HCT116 (cell line): Measurements from ENCODE around the gene RNF11. TPM values are rescaled to one million over a fixed set of nuclear protein-coding genes. Genes with fewer than 3 reads are reported as not detected.

ENCODE experiments used
- ATAC-seq: fragments of 200-7000 bp; cut with Tn5 transposase; 2 replicates; pipeline ENCODE4 v1.9.1; 2020; ENCODE audit warnings: mild to moderate bottlenecking, moderate library complexity
- BruUV-seq: library from RNA; stranded (reverse); fragments of 400-500 nt; replicated peaks from 2 replicates; lab custom pipeline; 2021; lab: Mats Ljungman, UMichigan
- CTCF ChIA-PET: fragments of 300-600 bp; sonication (Branson Sonifier 250); formaldehyde crosslinking; loops from one replicate; lab custom pipeline; 2021; ENCODE audit warnings: antibody characterized with exemption; lab: Charles Lee
- POLR2A ChIA-PET: fragments of 300-600, 350-600 bp; sonication (Branson Sonifier 250); formaldehyde crosslinking; loops from one replicate; lab custom pipeline; 2021; ENCODE audit warnings: antibody characterized with exemption; lab: Charles Lee
- RAD21 ChIA-PET, 2 experiments: fragments of 300-600 bp; sonication (Branson Sonifier 250); formaldehyde crosslinking; loops; one replicate each; lab custom pipeline; 2023; ENCODE audit warnings: low total read pairs in 2 of 2; ENCODE audit not compliant: uncharacterized antibody in 2 of 2, unreplicated experiment in 2 of 2, low non-redundant PET in 1 of 2; lab: Charles Lee
- DNase-seq: peaks from one replicate; pipeline ENCODE4 v3.0.0-alpha.2; 2010; ENCODE audit warnings: low read depth, low spot score
- H2AFZ ChIP-seq: fragments of 200-600 bp; shearing (Covaris generic), sonication (generic); 2 replicates; pipeline ENCODE4 v1.6.1; 2017; ENCODE audit warnings: low read depth, mixed run types, mixed read lengths, antibody characterized with exemption, low read length; ENCODE audit not compliant: poor library complexity, severe bottlenecking
- H3K27ac ChIP-seq: 2 replicates; pipeline ENCODE4 v1.5.1; 2012; ENCODE audit warnings: low read depth, low read length
- H3K27me3 ChIP-seq: fragments of 200-600 bp; sonication (generic); 2 replicates; pipeline ENCODE4 v1.6.1; 2016; ENCODE audit warnings: mixed run types, low read length, mixed read lengths; ENCODE audit not compliant: insufficient read depth
- H3K36me3 ChIP-seq, 2 experiments: fragments of 200-500 bp in 1 of 2; fragments of 200-600 bp in 1 of 2; sonication (Bioruptor generic) in 1 of 2; sonication (generic) in 1 of 2; 2 replicates each; pipeline versions ENCODE4 v1.5.1 to v1.6.1; 2014 to 2016; ENCODE audit warnings: low read length in 2 of 2, inconsistent platforms in 1 of 2, mixed read lengths in 1 of 2, mixed run types in 1 of 2; ENCODE audit not compliant: insufficient read depth in 2 of 2, control insufficient read depth in 1 of 2
- H3K4me1 ChIP-seq, 2 experiments: fragments of 200-600 bp in 1 of 2; sonication (generic) in 1 of 2; 2 replicates each; pipeline versions ENCODE4 v1.5.1 to v1.6.1; 2012 to 2017; ENCODE audit warnings: low read length in 2 of 2, inconsistent platforms in 1 of 2, mild to moderate bottlenecking in 1 of 2, mixed read lengths in 1 of 2, mixed run types in 1 of 2, moderate library complexity in 1 of 2; ENCODE audit not compliant: insufficient read depth in 2 of 2, control insufficient read depth in 1 of 2
- H3K4me2 ChIP-seq: fragments of 200-600 bp; sonication (generic); 2 replicates; pipeline ENCODE4 v1.6.1; 2017; ENCODE audit warnings: mixed run types, low read length, mixed read lengths
- H3K4me3 ChIP-seq, 2 experiments: fragments of 200-600 bp in 1 of 2; sonication (generic) in 1 of 2; replicated peaks in 1 of 2; 2 replicates each; pipeline ENCODE4 v1.5.1; 2011 to 2016; ENCODE audit warnings: low read length in 2 of 2, control low read depth in 1 of 2, low read depth in 1 of 2, mild to moderate bottlenecking in 1 of 2, mixed read lengths in 1 of 2, mixed run types in 1 of 2
- H3K79me2 ChIP-seq: fragments of 200-600 bp; sonication (generic); 2 replicates; pipeline ENCODE4 v1.6.1; 2017; ENCODE audit warnings: mild to moderate bottlenecking, mixed run types, low read length, moderate library complexity, mixed read lengths; ENCODE audit not compliant: insufficient read depth
- H3K9ac ChIP-seq: fragments of 200-600 bp; sonication (generic); 2 replicates; pipeline ENCODE4 v1.6.1; 2016; ENCODE audit warnings: low read length, mixed read lengths
- H3K9me2 ChIP-seq: fragments of 200-600 bp; sonication (generic), shearing (Covaris generic); 2 replicates; pipeline ENCODE4 v1.6.1; 2017; ENCODE audit warnings: mixed run types, mild to moderate bottlenecking, moderate library complexity; ENCODE audit not compliant: insufficient read depth
- H3K9me3 ChIP-seq, 2 experiments: fragments of 200-500 bp in 1 of 2; fragments of 200-600 bp in 1 of 2; sonication (Bioruptor generic) in 1 of 2; sonication (generic) in 1 of 2; 2 replicates each; pipeline ENCODE4 v1.6.1; 2014 to 2017; ENCODE audit warnings: low read length in 2 of 2, mixed read lengths in 2 of 2, inconsistent platforms in 1 of 2, low read depth in 1 of 2, mild to moderate bottlenecking in 1 of 2, mixed run types in 1 of 2, moderate library complexity in 1 of 2; ENCODE audit not compliant: control insufficient read depth in 1 of 2, insufficient read depth in 1 of 2
- H4K20me1 ChIP-seq: fragments of 200-600 bp; sonication (generic), shearing (Covaris generic); 2 replicates; pipeline ENCODE4 v1.6.1; 2017; ENCODE audit warnings: mixed run types, mild to moderate bottlenecking, moderate library complexity; ENCODE audit not compliant: insufficient read depth
- ATF3 ChIP-seq: IDR thresholded peaks from 2 replicates; pipeline ENCODE4 v1.6.1; 2012
- CBX3 ChIP-seq: IDR thresholded peaks from 2 replicates; pipeline ENCODE4 v1.6.1; 2012; ENCODE audit warnings: low read depth
- CEBPB ChIP-seq: IDR thresholded peaks from 2 replicates; pipeline ENCODE4 v1.6.1; 2012; ENCODE audit warnings: low read depth
- CTCF ChIP-seq, 3 experiments: fragments of 200-600 bp in 1 of 3; sonication (generic) in 1 of 3; IDR thresholded peaks in 2 of 3; conservative IDR thresholded peaks in 1 of 3; 2 replicates each; pipeline ENCODE4 v1.5.1; 2012 to 2017; ENCODE audit warnings: low read depth in 2 of 3, low read length in 2 of 3, antibody characterized with exemption in 1 of 3, borderline replicate concordance in 1 of 3, control low read depth in 1 of 3, mild to moderate bottlenecking in 1 of 3, mixed read lengths in 1 of 3, mixed run types in 1 of 3, moderate library complexity in 1 of 3; ENCODE audit not compliant: insufficient read depth in 1 of 3
- ELF1 ChIP-seq: IDR thresholded peaks from 2 replicates; pipeline ENCODE4 v1.6.1; 2012; ENCODE audit warnings: low read depth, borderline replicate concordance
- EZH2 ChIP-seq: fragments of 200-600 bp; sonication (generic); IDR thresholded peaks from 2 replicates; pipeline ENCODE4 v1.6.1; 2017; ENCODE audit warnings: antibody characterized with exemption, mixed run types
- EZH2phosphoT487 ChIP-seq: fragments of 200-600 bp; IDR thresholded peaks from 2 replicates; pipeline ENCODE4 v1.6.1; 2018; ENCODE audit warnings: antibody characterized with exemption, borderline replicate concordance
- FOSL1 ChIP-seq: IDR thresholded peaks from 2 replicates; pipeline ENCODE4 v1.6.1; 2012; ENCODE audit warnings: low read depth
- JUND ChIP-seq: IDR thresholded peaks from 2 replicates; pipeline ENCODE4 v1.6.1; 2012
- MAX ChIP-seq: IDR thresholded peaks from 2 replicates; pipeline ENCODE4 v1.6.1; 2012
- POLR2AphosphoS5 ChIP-seq: IDR thresholded peaks from 2 replicates; pipeline ENCODE4 v1.6.1; 2011; ENCODE audit warnings: mild to moderate bottlenecking, low read depth, low read length, moderate library complexity
- SIN3A ChIP-seq: IDR thresholded peaks from 2 replicates; pipeline ENCODE4 v1.6.1; 2012; ENCODE audit warnings: low read depth
- SP1 ChIP-seq: IDR thresholded peaks from 2 replicates; pipeline ENCODE4 v1.6.1; 2012; ENCODE audit warnings: low read depth
- SRF ChIP-seq: IDR thresholded peaks from 2 replicates; pipeline ENCODE4 v1.6.1; 2012; ENCODE audit warnings: low read depth
- TCF7L2 ChIP-seq: IDR thresholded peaks from 2 replicates; pipeline ENCODE4 v1.7.0; 2011; ENCODE audit warnings: borderline replicate concordance, inconsistent platforms; ENCODE audit not compliant: insufficient read depth, insufficient read length; ENCODE audit errors: extremely low read depth
- ZBTB33 ChIP-seq: IDR thresholded peaks from 2 replicates; pipeline ENCODE4 v1.6.1; 2011; ENCODE audit warnings: mild to moderate bottlenecking, low read length, moderate library complexity; ENCODE audit not compliant: insufficient replicate concordance; ENCODE audit errors: extremely low read depth
- ZFX ChIP-seq: fragments of 450-650 bp; IDR thresholded peaks from 2 replicates; pipeline ENCODE4 v1.6.1; 2017
- intact Hi-C: fragments of 100-400 bp; cut with micrococcal nuclease; formaldehyde crosslinking; loops from 2 replicates; pipeline ENCODE4 v1.10.0; 2022
- total RNA-seq: library from RNA; stranded (reverse); gene quantifications from one replicate; pipeline ENCODE4 v1.2.1, GENCODE V29; 2021; ENCODE audit not compliant: unreplicated experiment

RNF11 gene
- total RNA-seq, 1 experiment from 2014 or later, result 60.9 TPM

GRCh38 chr1:51203121-51203873 is 32.8 kb upstream of the RNF11 start:
- ChIA-PET POLR2A (no interaction called here), CTCF (no interaction called here), RAD21 (no interaction called here)
- DNase-seq (no peak), ATAC-seq (no peak)
- H3K79me2 ChIP-seq, result no peaks in the 10 kb centered on the region
- no peaks in the 10 kb centered on the region for H4K20me1 ChIP-seq
- H3K9me3 ChIP-seq, result no peaks in the 10 kb centered on the region
- no peak overlapping the region for H3K4me3 ChIP-seq
- no peak overlapping the region for H3K4me2 ChIP-seq
- intact Hi-C loops, result no loop called here
- no peaks in the 10 kb centered on the region for H3K9me2 ChIP-seq
- no TSS peak for BruUV-seq
- no peaks in the 10 kb centered on the region for H3K36me3 ChIP-seq
- no peak overlapping the region for H3K9ac ChIP-seq
- H2AFZ ChIP-seq, result no peak overlapping the region
- H3K4me1 ChIP-seq, result no peaks in the 10 kb centered on the region
- H3K27me3 ChIP-seq, result no peaks in the 10 kb centered on the region
- no peak overlapping the region for H3K27ac ChIP-seq
- TF ChIP-seq POLR2AphosphoS5, result no peak
- no peak for TF ChIP-seq MAX
- no peak for TF ChIP-seq CTCF (IDR thresholded peaks at IDR 0.05 in 2 of 3, conservative IDR thresholded peaks at IDR 0.05 in 1 of 3; ENCODE audit: borderline replicate concordance in 1 of 3, insufficient read depth in 1 of 3, low read depth in 2 of 3, low read length in 2 of 3)
- no peak for TF ChIP-seq CEBPB
- no peak for TF ChIP-seq SP1
- no peak for TF ChIP-seq SIN3A
- TF ChIP-seq ZBTB33, result no peak
- TF ChIP-seq EZH2, result no peak
- no peak for TF ChIP-seq JUND
- TF ChIP-seq FOSL1, result no peak
- no peak for TF ChIP-seq ZFX
- no peak for TF ChIP-seq CBX3
- no peak for TF ChIP-seq ATF3
- no peak for TF ChIP-seq ELF1
- no peak for TF ChIP-seq SRF
- TF ChIP-seq TCF7L2, result no peak
- TF ChIP-seq EZH2phosphoT487, result no peak
